Cardiac fibroblast (primary cell): ENCODE measurements around the gene MBD1.

ENCODE experiments used
- DNase-seq, 2 donors: peaks; one replicate each; pipeline versions ENCODE4 v3.0.0 to v3.0.0-alpha.2; 2010; ENCODE audit warnings: low read depth in 2 of 2
- H3K4me3 ChIP-seq, 2 donors: replicated peaks in 1 of 2; 1 replicate in 1 of 2; 2 replicates in 1 of 2; pipeline ENCODE4 v1.5.1; 2011; ENCODE audit warnings: low read depth in 2 of 2, low read length in 2 of 2, mild to moderate bottlenecking in 2 of 2, moderate library complexity in 1 of 2
- TF ChIP-seq, protein P1 (sequence below): IDR thresholded peaks from one replicate; pipeline ENCODE4 v1.5.1; 2011; ENCODE audit warnings: low read depth, mild to moderate bottlenecking, low read length, inconsistent platforms

Gene MBD1

GRCh38 chr18:50285071-50285470 is 3.7 kb upstream of the MBD1 start:
- no peak for DNase-seq
- no peak overlapping the region for H3K4me3 ChIP-seq
- TF ChIP-seq, protein P1, sequence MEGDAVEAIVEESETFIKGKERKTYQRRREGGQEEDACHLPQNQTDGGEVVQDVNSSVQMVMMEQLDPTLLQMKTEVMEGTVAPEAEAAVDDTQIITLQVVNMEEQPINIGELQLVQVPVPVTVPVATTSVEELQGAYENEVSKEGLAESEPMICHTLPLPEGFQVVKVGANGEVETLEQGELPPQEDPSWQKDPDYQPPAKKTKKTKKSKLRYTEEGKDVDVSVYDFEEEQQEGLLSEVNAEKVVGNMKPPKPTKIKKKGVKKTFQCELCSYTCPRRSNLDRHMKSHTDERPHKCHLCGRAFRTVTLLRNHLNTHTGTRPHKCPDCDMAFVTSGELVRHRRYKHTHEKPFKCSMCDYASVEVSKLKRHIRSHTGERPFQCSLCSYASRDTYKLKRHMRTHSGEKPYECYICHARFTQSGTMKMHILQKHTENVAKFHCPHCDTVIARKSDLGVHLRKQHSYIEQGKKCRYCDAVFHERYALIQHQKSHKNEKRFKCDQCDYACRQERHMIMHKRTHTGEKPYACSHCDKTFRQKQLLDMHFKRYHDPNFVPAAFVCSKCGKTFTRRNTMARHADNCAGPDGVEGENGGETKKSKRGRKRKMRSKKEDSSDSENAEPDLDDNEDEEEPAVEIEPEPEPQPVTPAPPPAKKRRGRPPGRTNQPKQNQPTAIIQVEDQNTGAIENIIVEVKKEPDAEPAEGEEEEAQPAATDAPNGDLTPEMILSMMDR = no peak

DNA sequence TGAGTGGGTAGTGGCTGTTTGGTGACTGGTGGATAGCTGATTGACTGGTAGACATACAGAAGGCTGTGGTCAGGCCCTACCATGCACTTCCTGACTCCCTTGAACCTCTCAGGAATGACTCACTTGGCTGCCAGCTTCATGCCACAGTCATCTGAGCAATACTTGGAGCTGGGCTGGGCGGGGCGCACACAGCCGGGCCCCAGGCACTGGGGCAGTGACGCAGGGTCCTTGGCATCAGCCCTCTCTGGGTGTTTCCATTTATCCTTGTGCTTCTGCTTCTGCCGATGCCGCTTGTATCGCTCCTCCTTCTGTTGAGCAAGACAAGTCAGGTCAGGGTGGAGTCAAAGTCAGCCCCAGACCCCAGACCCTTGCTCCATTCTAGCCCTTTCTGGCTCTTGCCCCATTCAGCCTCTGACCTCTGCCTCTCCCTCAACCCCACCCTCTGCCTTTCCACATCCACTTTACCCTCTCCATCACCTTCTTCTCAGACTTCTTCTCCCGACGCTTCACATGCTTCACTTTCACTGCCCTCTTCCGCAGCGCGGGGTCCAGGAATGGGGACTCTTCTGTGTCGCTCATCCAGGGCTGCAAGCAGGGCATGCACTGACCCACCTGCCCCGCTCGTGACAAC is 3.0 kb upstream of the MBD1 start:
- H3K4me3 ChIP-seq = no peak overlapping the region
- peak in 1 of 2 donors; percentile 34 for DNase-seq
- TF ChIP-seq, protein P1 = no peak

GRCh38 chr18:50283469-50284209 is 2.3 kb upstream of the MBD1 start:
- H3K4me3 ChIP-seq = no peak overlapping the region
- TF ChIP-seq, protein P1 = no peak

GRCh38 chr18:50282521-50283335 is 1.4 kb upstream of the MBD1 start:
- DNase-seq = no peak
- H3K4me3 ChIP-seq = no peak overlapping the region
- TF ChIP-seq, protein P1 = no peak

More at GRCh38 chr18:50283469-50284209, 2.3 kb upstream of the MBD1 start:
- no peak for DNase-seq

DNA sequence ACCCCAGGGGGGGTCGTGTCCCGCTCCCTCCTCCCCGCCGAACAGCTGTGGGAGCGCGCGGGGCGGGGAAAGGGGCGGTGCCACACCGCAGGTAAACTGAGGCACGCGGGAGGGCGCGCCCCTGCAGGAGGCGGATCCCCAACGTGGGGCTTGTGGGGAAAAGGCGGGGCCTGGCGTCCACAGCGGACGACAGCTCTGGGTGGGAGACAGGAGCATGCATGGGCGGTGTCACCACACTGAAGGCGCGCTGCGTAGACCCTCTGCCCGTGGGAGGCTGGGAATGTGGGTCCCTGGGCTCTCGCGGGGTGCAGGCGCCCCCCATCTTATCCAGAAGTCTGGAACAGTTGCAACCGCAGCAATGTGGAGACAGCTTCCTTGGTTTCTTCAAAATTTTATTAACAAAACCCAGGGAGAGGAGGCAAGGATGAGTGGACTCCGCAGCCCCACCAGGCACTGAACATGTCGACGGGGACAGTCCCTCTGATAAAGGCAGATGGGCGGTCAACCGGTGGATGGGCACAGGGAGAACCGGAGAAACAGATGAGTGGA is 723 bp upstream of the MBD1 start:
- DNase-seq = no peak
- TF ChIP-seq, protein P1 = no peak
- peak overlapping the region; percentile 96 to 98 for H3K4me3 ChIP-seq

GRCh38 chr18:50280707-50281294 is 522 bp downstream of the MBD1 start:
- DNase-seq = no peak
- peak overlapping the region; percentile 96 to 98 for H3K4me3 ChIP-seq
- TF ChIP-seq, protein P1 = no peak
